Uterus (tissue), 4 donors: ENCODE results near the gene AMIGO3. TPM values are rescaled to one million over a fixed set of nuclear protein-coding genes. Genes with fewer than 3 reads are reported as not detected.

Experiments
- DNase-seq, 2 donors: peaks; one replicate each; pipeline ENCODE4 v3.0.0-alpha.2; 2019 to 2020
- H3K27ac ChIP-seq, 2 donors: fragments of 200-600 bp; sonication (generic); 1 replicate in 1 of 2; 2 replicates in 1 of 2; pipeline ENCODE4 v1.5.1; 2016 to 2018
- H3K27me3 ChIP-seq, 2 donors: fragments of 200-600 bp; sonication (generic); one replicate each; pipeline ENCODE4 v1.5.1; 2018 to 2019; ENCODE audit warnings: control low read depth in 1 of 2
- H3K36me3 ChIP-seq, 2 donors: fragments of 200-600 bp; sonication (generic); one replicate each; pipeline ENCODE4 v1.5.1; 2019; ENCODE audit warnings: control low read depth in 1 of 2
- H3K4me1 ChIP-seq, 2 donors: fragments of 200-600 bp; sonication (generic); one replicate each; pipeline ENCODE4 v1.5.1; 2018 to 2019; ENCODE audit warnings: control low read depth in 1 of 2
- H3K4me3 ChIP-seq, 2 donors: fragments of 200-600 bp; sonication (generic); 1 replicate in 1 of 2; 2 replicates in 1 of 2; pipeline ENCODE4 v1.5.1; 2018 to 2019; ENCODE audit warnings: mild to moderate bottlenecking in 1 of 2
- H3K9me3 ChIP-seq, 2 donors: fragments of 200-600 bp; sonication (generic); one replicate each; pipeline ENCODE4 v1.5.1; 2019; ENCODE audit warnings: control low read depth in 1 of 2
- CTCF ChIP-seq, 4 experiments: fragments of 200-600 bp in 2 of 4; fragments of 450-650 bp in 2 of 4; sonication (generic) in 2 of 4; IDR thresholded peaks; one replicate each; pipeline ENCODE4 v1.5.1; 2016 to 2019; ENCODE audit warnings: antibody characterized with exemption in 4 of 4, mild to moderate bottlenecking in 2 of 4, moderate library complexity in 1 of 4
- POLR2A ChIP-seq, 2 donors: fragments of 450-650 bp; IDR thresholded peaks; one replicate each; pipeline ENCODE4 v1.6.1; 2016; ENCODE audit warnings: antibody characterized with exemption in 2 of 2, mild to moderate bottlenecking in 1 of 2, moderate library complexity in 1 of 2
- intact Hi-C: fragments of 100-400 bp; cut with DNase I; formaldehyde crosslinking; loops from one replicate; pipeline ENCODE4 v1.15.1; 2023; ENCODE audit warnings: low total_unique reads
- total RNA-seq, 4 donors: library from RNA; depleted of rRNA in 3 of 4; stranded (reverse); fragments of >200 nt in 3 of 4; gene quantifications; one replicate each; pipeline versions ENCODE4 v1.1.0 to v1.2.4, GENCODE V29; 2014 to 2023
- donor health status: DM: yes; HTN: yes; CAD: no.

The AMIGO3 gene
- total RNA-seq, 4 donors from 2014 or later = not detected

- intact Hi-C loops = no loop called here
- peak in 1 of 2 donors; percentile 22 for DNase-seq
These were observed 3.8 kb downstream of the AMIGO3 start for GRCh38 chr3:49715611-49716121.

GRCh38 chr3:49714728-49715550 lies 4.5 kb downstream of the AMIGO3 start:
- DNase-seq = no peak
- TF ChIP-seq CTCF (IDR thresholded peaks at IDR 0.05) (no peak), POLR2A (IDR thresholded peaks at IDR 0.05) (no peak)
- H3K36me3 ChIP-seq = no peaks in the 10 kb centered on the region
- H3K4me3 ChIP-seq = no peak overlapping the region
- intact Hi-C loops = no loop called here
- no peak overlapping the region for H3K27ac ChIP-seq
- H3K9me3 ChIP-seq = no peaks in the 10 kb centered on the region
- H3K4me1 ChIP-seq = peaks cover 0 to 4% of the 10 kb centered on the region in 2 donors
- no peaks in the 10 kb centered on the region for H3K27me3 ChIP-seq

More at GRCh38 chr3:49715611-49716121, 3.8 kb downstream of the AMIGO3 start:
- H3K27me3 ChIP-seq = no peaks in the 10 kb centered on the region
- H3K4me3 ChIP-seq = no peak overlapping the region
- no peaks in the 10 kb centered on the region for H3K36me3 ChIP-seq
- peaks cover 0 to 4% of the 10 kb centered on the region in 2 donors for H3K4me1 ChIP-seq
- no peak for TF ChIP-seq CTCF (IDR thresholded peaks at IDR 0.05)
- no peak for TF ChIP-seq POLR2A (IDR thresholded peaks at IDR 0.05)
- H3K27ac ChIP-seq = no peak overlapping the region
- H3K9me3 ChIP-seq = no peaks in the 10 kb centered on the region

- TF ChIP-seq POLR2A (IDR thresholded peaks at IDR 0.05) (no peak), CTCF (IDR thresholded peaks at IDR 0.05) (no peak)
- H3K36me3 ChIP-seq = no peaks in the 10 kb centered on the region
- no peaks in the 10 kb centered on the region for H3K9me3 ChIP-seq
- H3K27ac ChIP-seq = no peak overlapping the region
- peak; percentile 11 to 13 for DNase-seq
- no peaks in the 10 kb centered on the region for H3K4me1 ChIP-seq
- intact Hi-C loops = no loop called here
- H3K4me3 ChIP-seq = no peak overlapping the region
- no peaks in the 10 kb centered on the region for H3K27me3 ChIP-seq
These were observed 6.0 kb downstream of the AMIGO3 start for GRCh38 chr3:49713336-49714105.

GRCh38 chr3:49712631-49713317 lies 6.7 kb downstream of the AMIGO3 start:
- TF ChIP-seq CTCF (IDR thresholded peaks at IDR 0.05) (no peak), POLR2A (IDR thresholded peaks at IDR 0.05) (no peak)
- Histone ChIP-seq H3K27me3 (no peaks in the 10 kb centered on the region), H3K27ac (no peak overlapping the region), H3K4me1 (no peaks in the 10 kb centered on the region), H3K9me3 (no peaks in the 10 kb centered on the region), H3K36me3 (no peaks in the 10 kb centered on the region), H3K4me3 (no peak overlapping the region)
- intact Hi-C loops = no loop called here
- DNase-seq = no peak
